Stimulated activated CD4-positive, alpha-beta T cell treated with anti-CD3 and anti-CD28 coated beads, Interleukin-15, amount 100 ng/mL, for 1 hour (primary cell): Measurements from ENCODE around the gene EFNB1.
"Not testable (repeated sequence)": the region's sequence is repeated elsewhere in the genome, so short reads cannot be mapped to it uniquely, and the experiment has no call there.

Experiments used
- DNase-seq, 2 donors: peaks; one replicate each; pipeline ENCODE4 v3.0.0-alpha.2; 2020; ENCODE audit warnings: low read depth in 1 of 2, low spot score in 1 of 2

The EFNB1 gene

DNA sequence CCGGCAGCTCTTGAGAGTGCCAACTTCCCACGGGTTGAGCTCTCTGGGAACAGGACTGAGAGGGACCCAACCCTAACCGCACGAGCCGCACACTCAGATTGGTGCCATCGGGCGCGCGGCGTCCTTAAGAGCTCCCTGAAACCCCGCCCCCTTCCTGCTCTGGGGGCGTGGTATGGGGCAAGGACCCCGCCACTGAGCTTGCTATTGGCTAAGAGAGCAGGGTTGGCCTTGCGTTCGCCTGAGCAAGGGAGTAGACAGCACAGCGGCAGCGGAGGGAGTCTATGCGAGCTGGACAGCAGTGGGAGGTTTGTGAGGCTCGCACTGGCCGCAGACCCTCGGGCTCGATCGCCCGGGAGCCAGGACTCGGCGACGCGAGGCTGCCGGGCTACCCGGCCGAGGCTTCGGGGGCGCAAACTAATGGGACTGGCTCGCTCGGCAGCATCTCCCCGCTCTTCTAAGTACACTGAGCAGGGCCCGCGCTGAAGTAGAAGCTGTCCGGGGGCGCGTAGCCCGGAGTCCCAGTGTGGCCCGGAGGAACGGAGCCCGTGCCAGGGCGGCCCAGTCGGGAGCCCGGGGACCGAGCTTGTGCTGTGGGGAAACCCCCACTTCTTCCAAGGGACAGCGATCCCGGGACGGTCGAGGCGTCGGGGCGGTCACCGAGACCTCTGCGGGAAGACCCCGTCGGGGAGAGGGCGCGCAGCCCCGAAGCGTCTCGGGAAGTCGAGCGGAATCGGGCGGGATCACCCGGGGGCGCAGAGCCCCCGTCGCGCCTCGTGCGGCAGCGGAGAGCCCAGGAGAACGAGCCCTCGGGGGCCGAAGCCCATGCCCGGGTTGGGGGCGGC is at the start of gene EFNB1:
Gene EFNB1, plus strand, starts transcription at position 282 of the 842 bp plus-strand sequence. CDS start 756 bp downstream, outside the sequence.
- DNase-seq: peak; percentile 70

DNA sequence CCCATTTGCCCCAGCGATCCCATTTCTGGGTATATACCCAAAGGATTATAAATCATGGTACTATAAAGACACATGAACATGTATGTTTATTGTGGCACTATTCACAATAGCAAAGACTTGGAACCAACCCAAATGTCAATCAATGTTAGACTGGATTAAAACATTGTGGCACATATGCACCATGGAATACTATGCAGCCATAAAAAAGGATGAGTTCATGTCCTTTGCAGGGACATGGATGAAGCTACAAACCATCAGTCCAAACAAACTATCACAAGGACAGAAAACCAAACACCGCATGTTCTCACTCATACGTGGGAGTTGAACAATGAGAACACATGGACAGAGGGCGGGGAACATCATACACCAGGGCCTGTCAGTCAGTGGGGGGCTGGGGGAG is 47.5 kb upstream of the EFNB1 start:
- DNase-seq: not testable (repeated sequence)

DNA sequence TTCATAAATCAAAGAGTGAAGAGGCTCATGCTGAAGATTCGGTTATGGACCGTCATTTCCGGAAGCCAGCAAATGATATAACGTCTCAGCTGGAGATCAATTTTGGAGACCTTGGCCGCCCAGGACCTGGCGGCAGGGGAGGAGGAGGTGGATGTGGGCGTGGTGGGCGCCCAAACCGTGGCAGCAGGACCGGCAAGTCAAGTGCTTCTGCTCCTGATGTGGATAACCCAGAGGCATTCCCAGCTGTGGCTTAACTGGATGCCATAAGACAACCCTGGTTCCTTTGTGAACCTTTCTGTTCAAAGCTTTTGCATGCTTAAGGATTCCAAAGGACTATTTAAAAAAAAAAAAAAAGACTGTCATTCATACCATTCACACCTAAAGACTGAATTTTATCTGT is 44.0 kb upstream of the EFNB1 start:
- no peak for DNase-seq

DNA sequence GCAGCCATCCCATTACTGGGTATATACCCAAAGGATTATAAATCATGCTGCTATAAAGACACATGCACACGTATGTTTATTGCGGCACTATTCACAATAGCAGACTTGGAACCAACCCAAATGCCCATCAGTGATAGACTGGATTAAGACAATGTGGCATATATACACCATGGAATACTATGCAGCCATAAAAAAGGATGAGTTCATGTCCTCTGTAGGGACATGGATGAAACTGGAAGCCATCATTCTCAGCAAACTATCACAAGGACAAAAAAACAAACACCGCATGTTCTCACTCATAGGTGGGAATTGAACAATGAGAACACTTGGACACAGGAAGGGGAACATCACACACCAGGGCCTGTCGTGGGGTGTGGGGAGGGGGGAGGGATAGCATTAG is 42.2 kb upstream of the EFNB1 start:
- not testable (repeated sequence) for DNase-seq

DNA sequence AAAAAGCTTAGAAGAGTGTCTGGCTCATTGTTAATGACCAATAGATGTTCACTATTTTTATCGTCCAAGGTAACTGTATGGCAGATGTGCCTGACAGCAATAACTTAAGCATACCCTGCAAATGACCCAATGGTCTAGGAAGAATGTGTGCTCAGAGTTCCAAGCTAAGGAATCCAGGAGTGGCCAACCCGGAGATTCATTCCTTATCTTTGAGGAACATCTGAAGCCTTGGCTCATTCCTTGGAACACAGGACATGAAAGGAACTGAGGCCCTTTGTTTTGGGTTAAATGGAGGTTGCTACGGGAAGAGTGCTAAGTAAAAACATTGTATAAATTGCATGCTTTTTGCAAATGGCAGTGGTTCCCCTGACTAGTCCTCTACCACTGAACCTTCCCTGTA is 38.9 kb upstream of the EFNB1 start:
- DNase-seq: no peak

DNA sequence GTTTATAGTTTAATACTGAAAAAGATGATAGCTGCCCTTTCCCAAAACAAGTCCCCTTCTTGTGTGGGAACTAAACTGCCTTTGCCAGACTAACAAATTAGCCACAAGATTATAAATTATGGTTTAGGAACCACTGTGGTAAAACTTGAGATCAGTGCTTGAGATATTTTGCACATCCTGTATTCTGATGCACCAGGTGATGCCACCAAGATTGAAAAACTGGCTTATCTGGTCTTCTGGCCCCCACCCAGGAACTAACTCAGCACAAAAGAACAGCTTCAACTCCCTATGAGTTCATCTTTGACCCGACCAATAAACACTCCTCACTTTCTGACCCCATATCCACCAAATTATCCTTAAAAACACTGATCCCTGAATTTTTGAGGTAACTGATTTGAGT is 36.7 kb upstream of the EFNB1 start:
- DNase-seq: no peak

DNA sequence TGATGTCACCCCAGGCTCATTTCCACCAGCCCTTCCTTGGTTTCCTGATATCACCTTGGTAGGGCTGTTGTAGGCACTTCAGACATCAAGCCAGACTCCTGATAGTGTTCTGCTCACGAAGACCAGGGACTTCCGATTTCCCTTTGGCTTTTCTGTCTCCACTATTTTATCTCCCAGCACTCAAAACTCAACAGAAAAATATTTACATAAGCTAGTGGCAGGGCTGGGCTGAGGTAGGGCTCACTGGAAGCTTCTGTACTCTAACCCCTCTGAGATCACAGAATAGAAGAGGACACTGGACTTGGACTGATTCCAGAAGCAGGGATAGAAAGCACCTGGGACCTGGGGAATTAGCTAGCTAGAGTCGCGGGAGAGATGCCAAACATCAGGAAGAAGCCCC is 34.4 kb upstream of the EFNB1 start:
- DNase-seq: no peak

DNA sequence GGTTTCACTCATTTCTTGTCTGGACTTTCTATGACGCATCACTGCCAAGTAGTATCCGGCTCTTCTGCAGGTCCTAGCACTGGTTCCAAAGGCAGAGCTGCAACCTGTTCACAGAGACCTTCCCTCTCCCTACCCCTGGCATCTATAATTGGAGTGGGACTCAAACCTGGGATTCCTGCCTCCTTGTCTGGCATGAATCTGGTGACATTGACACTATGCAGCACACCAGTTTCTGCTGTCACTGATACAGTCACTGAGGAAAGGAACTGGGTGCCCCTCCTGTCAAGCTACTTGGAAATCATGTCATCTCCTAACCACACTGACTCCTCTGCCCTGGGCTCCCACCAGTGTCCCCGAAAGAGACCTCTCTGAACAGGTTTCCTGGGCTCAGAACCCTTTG is 33.1 kb upstream of the EFNB1 start:
- no peak for DNase-seq

DNA sequence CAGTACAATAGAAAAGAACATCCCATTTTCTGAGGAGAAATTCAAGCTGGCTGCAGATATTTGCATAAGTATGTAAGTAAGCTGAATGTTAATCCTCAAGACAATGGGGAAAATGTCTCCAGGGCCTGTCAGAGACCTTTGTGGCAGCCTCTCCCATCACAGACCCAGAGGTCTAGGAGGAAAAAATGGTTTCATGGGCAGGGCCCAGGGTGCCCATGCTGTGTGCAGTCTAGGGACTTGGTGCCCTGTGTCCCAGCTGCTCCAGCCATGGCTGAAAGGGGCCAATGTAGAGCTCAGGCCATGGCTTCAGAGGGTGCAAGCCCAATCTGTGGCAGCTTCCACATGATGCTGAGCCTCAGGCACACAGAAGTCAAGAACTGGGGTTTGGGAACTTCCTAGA is 30.4 kb upstream of the EFNB1 start:
- not testable (repeated sequence) for DNase-seq

DNA sequence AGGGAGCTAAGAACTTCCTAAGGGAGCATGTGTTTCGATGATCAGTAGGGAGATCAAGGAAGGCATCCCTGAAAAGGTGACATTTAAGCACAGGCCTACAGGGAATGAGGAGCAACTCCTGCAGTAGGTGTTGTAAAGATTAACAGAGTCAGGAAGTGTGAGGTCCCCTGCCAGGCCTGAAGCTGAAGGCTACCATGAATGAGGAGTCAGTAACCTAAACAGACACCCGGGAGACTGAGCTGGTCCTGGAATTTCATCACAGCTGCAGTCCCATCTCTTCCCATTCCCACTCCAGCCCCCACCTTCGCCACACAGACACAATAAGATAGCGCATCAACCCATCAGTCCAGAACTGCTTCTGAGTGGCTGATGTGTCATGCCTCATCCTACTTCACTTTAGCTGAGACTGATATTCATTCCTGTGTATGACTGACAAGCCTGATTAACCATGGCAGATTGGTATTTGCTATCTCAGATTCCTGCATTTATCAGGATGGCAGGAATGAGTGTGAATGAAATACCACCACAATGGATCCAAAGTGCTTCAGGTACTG is 27.0 kb upstream of the EFNB1 start:
- DNase-seq: no peak

DNA sequence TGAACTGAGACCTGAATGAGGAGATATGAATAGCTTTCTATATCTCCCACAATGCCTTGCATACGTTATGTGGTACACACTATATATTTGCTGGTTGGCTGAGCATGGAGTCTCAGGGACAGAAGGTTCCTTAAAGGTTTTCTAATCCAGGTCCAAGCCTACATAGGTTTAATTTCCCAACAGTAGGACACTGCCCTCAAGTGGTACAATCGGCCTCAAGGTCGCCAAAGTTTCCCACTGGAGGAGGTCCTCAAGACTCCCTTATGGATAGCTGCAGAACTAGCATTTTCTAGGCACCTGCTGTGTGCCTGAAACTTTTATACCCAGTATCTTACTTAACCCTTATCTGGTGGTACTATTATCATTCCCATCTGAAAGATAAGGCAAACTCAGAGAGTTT is 21.0 kb upstream of the EFNB1 start:
- no peak for DNase-seq

DNA sequence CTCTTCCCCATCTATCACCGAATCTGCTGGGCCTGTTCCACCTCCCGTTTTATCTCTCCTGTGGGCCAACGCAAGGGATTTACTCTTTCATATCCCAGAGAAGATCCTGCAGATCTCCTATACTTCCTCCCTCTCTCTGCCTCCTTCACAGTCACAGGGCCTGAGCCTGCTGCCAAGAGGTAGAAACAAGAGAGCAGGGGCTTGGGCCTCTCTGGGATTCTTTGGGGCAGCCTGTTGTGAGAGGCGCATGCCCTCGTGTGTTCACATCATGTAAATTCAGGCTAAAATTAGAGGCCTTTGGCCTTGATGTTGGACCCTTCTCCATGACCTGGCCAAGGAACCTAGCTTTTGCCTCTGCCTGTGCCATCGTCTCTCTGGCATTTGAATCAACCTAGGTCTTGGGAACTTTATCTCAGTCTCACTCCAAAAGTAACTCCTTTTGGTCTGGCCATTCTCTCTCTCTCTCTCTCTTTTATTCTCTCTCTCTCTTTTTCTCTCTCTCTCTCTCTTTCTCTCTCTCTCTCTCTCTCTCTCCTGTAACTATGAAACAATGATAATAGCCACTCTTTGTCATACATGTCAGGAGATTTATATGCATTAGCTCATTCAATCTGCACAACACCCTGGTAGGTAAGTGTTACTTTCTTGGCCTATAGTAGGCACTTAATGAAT is 20.0 kb upstream of the EFNB1 start:
- DNase-seq: no peak

DNA sequence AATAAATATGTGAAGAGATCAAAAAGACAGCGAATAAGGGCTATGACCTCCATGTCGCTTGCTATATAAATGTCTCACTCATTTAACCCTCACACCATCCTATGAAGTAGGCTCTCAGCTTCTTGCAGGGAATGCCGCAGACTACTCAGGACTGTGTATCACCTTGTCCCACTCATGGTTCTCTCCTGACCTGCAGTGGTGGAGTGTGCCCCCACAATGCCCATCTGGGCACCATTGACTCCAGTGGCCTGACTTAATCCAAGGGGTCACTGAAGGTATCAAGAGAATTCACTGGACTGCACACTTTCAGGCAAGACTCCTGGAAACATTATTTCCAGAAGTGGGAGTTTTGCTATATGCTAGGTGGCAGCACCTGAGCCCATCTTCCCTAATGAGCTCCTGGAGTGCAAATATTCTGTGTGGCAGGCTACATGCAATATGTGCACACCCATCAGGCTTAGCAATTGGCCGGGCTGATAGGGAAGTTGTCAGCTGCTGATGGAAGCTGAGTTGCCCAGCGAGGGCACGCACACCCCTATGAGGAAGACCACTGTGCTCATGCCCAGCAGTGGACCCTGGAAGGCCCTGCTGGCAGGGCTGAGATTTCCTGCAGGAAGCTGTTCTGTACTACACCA is 8.2 kb upstream of the EFNB1 start:
- DNase-seq: no peak

DNA sequence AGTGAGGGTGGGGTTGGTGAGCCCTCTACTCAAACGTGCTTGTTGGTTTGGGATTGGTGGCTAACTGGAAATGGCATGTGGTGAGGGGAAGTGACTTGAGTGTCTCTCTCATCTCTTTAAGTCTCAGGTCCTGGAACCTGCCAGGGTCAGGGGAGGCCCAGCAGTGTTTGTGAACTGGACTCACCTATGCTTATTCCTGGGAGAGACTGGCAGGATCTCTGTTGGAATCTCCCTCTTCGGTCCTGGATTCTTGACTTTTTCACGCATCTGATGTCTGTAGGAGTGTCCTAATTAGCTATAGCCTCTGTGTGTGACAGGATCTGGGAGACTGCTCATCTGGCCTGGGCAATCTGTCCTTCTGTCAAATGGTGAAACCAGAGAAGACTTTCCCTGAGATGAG is 7.2 kb upstream of the EFNB1 start:
- DNase-seq: no peak

DNA sequence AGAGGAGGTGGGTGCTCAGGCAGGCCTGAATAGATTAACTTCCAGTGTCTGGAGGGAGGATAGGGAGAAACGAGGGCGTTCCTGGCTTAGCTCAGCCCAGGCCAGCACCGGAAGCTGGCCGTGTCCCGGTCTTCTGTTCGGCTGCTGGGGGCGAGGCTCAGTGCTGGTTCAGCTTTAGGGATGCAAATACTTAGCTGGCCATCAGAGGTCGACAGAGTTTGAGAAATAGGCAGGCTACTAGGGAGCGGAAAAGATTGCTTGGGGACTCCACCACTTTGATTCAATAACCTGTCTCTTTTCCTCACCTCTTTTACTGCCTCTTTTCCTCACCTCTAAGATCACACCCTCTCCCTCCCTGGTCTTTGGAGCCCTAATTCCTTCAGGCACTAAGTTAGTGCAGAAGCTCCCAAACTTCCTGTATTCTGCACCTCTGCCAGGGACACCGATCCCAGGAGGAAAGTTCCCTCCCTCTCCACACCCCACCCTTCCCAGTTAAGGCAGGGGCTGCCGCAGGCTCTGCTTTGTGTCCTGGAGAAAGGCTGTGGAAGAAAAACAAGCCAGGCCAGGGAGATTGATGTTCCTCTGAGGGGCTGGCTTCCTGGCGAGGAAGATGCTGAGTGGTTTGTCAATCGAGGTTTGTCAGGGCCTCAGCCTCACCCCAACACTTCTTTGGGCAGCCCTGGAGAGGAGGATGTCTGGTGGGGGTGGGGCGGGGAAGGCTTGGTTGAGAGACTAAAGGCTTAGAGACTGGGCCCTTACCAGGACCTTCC is 6.0 kb upstream of the EFNB1 start:
- DNase-seq: no peak

DNA sequence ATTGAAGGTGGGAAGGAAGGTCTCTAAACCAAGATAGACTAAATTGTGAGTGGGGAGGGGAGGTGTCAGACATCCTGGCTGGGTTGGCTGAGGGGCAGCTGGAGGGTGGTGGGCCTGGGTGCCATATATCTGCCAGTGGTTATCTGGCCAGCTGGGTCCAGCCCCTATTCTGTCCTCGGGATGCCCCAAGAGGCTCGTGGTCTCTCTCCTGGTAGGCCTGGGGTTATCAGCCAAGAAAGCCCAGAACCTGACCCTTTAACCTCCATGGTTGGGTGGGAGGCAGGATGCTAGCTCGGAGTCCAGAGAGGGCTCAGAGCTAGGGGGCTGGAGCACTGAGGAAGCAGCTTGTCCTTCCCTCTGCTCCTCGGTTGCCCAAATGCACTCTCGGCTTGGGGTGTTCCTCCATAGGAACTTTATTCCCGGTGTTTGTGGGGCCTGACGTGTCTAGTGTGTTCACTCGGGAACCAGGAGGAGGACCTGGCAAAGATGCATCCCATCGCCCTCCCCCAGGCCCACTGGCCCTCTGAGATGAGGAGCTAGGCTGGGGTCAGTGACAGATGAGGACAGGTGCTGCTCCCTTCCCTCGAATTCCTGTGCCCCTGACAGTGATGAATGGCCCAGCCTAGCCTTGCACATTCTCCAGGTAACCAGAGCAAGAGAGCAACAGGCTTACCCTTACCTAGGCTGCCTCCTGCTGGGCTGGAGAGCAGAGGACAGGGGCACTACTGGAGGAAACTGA is 5.2 kb upstream of the EFNB1 start:
- no peak for DNase-seq

DNA sequence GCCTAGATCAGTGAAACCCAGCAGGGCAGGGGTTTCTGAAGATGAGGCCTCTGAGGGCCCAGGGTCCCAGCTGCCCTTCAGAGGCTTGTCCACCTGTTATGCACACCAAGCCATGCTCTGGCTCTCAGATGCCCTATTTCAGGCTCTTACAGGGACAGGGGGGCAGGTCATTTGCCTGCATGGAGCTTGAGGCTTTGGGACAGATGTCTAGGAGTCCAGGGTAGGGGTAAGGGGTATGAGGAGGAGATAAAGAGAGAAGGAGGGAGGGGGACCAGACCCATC is 4.7 kb upstream of the EFNB1 start:
- no peak for DNase-seq

DNA sequence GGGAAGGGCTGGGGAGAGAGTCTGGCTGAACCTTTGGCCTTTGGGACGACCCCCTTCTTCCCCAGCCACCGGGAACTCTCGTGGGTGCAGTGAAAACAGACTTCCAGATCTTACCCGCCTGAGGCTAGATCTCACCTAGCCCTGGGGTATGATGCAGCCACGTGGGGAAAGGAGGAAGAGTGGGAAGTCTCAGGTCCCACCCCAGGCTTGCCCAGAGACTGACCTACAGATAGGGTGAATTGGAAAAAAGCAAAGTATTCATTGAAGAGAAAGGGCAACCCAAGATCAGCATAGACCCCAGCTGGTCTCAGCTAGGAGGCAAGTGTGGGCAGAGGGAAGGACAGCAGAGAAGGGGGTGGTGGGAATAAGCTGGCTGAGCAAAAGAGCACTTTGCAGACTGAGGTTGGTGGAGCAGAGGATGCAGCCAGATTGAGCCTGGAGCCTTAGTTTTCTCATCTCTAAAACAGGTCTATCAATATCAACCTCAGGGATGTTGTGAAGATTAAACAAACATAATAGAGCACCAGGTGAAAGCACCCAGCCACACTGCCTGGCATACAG is 4.2 kb upstream of the EFNB1 start:
- DNase-seq: no peak

DNA sequence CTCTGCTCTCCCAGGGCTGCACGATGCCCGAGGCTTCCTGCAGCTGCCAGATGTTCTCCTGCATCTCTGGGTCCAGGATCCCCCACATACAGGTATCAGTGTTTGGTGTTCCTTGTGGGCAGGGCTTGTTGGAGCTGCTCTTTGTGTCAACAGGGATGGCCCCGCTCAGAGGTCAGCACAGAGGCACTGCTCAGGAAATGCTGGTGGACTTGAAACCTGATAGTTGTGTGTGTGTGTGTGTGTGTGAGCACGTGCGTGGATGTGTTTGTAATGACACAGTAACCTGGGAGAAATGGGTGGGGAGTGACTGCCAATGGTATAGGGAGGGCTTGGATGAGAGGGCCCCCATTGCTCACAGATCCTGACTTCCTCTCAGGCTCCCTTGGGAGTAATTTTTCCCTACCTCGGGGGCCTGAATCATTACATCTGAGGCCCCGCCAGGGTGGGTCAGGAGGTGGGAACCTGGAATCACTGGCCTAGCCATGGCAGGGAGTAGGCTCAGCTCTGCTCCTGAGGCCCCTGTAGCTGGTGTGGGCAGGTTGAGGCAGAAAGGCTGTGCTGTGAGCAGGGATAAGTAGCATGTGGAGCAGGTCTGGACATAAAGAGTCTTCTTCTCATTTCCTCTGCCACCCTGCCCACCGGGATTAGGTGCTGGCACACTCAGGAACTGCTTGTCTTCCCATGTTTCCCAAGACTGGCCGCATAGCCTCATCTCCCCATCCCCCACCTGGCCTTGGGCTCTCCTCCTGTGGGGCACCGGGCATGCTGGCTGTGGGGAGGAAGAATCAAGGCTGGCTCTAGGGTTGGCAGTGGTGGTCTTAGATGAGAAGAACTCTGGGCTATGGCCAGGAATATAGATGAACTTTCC is 2.5 kb upstream of the EFNB1 start:
- no peak for DNase-seq
